ENCODE results near the gene PTPRM.

Gene PTPRM

GRCh38 chr18:8176554-8176953 lies 609.4 kb downstream of the PTPRM start:
- H3K9ac ChIP-seq (ENCODE audit: low read depth, low read length, poor library complexity, severe bottlenecking): no peak overlapping the region
- no peaks in the 10 kb centered on the region for H3K9me2 ChIP-seq (replicated peaks; ENCODE audit: low read depth, low read length)
- H4K20me1 ChIP-seq (ENCODE audit: insufficient read depth, low read length, poor library complexity, severe bottlenecking): no peaks in the 10 kb centered on the region
- no peaks in the 10 kb centered on the region for H3F3A ChIP-seq (ENCODE audit: low read depth)
- no peak for TF ChIP-seq EZH2phosphoT487 (IDR thresholded peaks at IDR 0.05; ENCODE audit: borderline replicate concordance)
- no peak for TF ChIP-seq CTCF (conservative IDR thresholded peaks at IDR 0.05; ENCODE audit: low read length)
- H3K36me3 ChIP-seq (ENCODE audit: insufficient read depth, low read length): no peaks in the 10 kb centered on the region
- no peak overlapping the region for H3K4me3 ChIP-seq (ENCODE audit: low read length, poor library complexity, severe bottlenecking)
- no peaks in the 10 kb centered on the region for H3K79me2 ChIP-seq (ENCODE audit: insufficient read depth, low read length)
- no peaks in the 10 kb centered on the region for H3K9me3 ChIP-seq (ENCODE audit: insufficient read depth, low read depth, low read length)
- no peaks in the 10 kb centered on the region for H3K27me3 ChIP-seq (ENCODE audit: insufficient read depth, low read length, poor library complexity, severe bottlenecking)
- H3K4me1 ChIP-seq (ENCODE audit: insufficient read depth, low read length, poor library complexity, severe bottlenecking): no peaks in the 10 kb centered on the region
- no peak overlapping the region for H3K4me2 ChIP-seq (ENCODE audit: low read depth, low read length, poor library complexity, severe bottlenecking)
- no peak overlapping the region for H2AFZ ChIP-seq (ENCODE audit: low read length)

GRCh38 chr18:8177330-8178016 lies 610.4 kb downstream of the PTPRM start:
- no peak overlapping the region for H2AFZ ChIP-seq (ENCODE audit: low read length)
- no peaks in the 10 kb centered on the region for H3F3A ChIP-seq (ENCODE audit: low read depth)
- H3K27me3 ChIP-seq (ENCODE audit: insufficient read depth, low read length, poor library complexity, severe bottlenecking): no peaks in the 10 kb centered on the region
- H3K4me1 ChIP-seq (ENCODE audit: insufficient read depth, low read length, poor library complexity, severe bottlenecking): no peaks in the 10 kb centered on the region
- no peaks in the 10 kb centered on the region for H3K79me2 ChIP-seq (ENCODE audit: insufficient read depth, low read length)
- H3K36me3 ChIP-seq (ENCODE audit: insufficient read depth, low read length): no peaks in the 10 kb centered on the region
- H3K9me2 ChIP-seq (replicated peaks; ENCODE audit: low read depth, low read length): no peaks in the 10 kb centered on the region
- no peak for TF ChIP-seq CTCF (conservative IDR thresholded peaks at IDR 0.05; ENCODE audit: low read length)
- TF ChIP-seq EZH2phosphoT487 (IDR thresholded peaks at IDR 0.05; ENCODE audit: borderline replicate concordance): no peak
- no peak overlapping the region for H3K4me3 ChIP-seq (ENCODE audit: low read length, poor library complexity, severe bottlenecking)
- H3K9me3 ChIP-seq (ENCODE audit: insufficient read depth, low read depth, low read length): no peaks in the 10 kb centered on the region
- no peak overlapping the region for H3K9ac ChIP-seq (ENCODE audit: low read depth, low read length, poor library complexity, severe bottlenecking)
- no peaks in the 10 kb centered on the region for H4K20me1 ChIP-seq (ENCODE audit: insufficient read depth, low read length, poor library complexity, severe bottlenecking)
- H3K4me2 ChIP-seq (ENCODE audit: low read depth, low read length, poor library complexity, severe bottlenecking): no peak overlapping the region

- TF ChIP-seq CTCF (conservative IDR thresholded peaks at IDR 0.05; ENCODE audit: low read length) (no peak), EZH2phosphoT487 (IDR thresholded peaks at IDR 0.05; ENCODE audit: borderline replicate concordance) (no peak)
- H3K79me2 ChIP-seq (ENCODE audit: insufficient read depth, low read length): no peaks in the 10 kb centered on the region
- no peak overlapping the region for H3K4me3 ChIP-seq (ENCODE audit: low read length, poor library complexity, severe bottlenecking)
- no peaks in the 10 kb centered on the region for H3F3A ChIP-seq (ENCODE audit: low read depth)
- no peaks in the 10 kb centered on the region for H3K27me3 ChIP-seq (ENCODE audit: insufficient read depth, low read length, poor library complexity, severe bottlenecking)
- H3K9me2 ChIP-seq (replicated peaks; ENCODE audit: low read depth, low read length): no peaks in the 10 kb centered on the region
- no peaks in the 10 kb centered on the region; the same call in 1 of the 2 replicates for H3K9me3 ChIP-seq (ENCODE audit: insufficient read depth, low read depth, low read length)
- H3K36me3 ChIP-seq (ENCODE audit: insufficient read depth, low read length): no peaks in the 10 kb centered on the region
- H3K4me1 ChIP-seq (ENCODE audit: insufficient read depth, low read length, poor library complexity, severe bottlenecking): no peaks in the 10 kb centered on the region
- H2AFZ ChIP-seq (ENCODE audit: low read length): no peak overlapping the region
- H3K4me2 ChIP-seq (ENCODE audit: low read depth, low read length, poor library complexity, severe bottlenecking): no peak overlapping the region
- H3K9ac ChIP-seq (ENCODE audit: low read depth, low read length, poor library complexity, severe bottlenecking): no peak overlapping the region
- no peaks in the 10 kb centered on the region for H4K20me1 ChIP-seq (ENCODE audit: insufficient read depth, low read length, poor library complexity, severe bottlenecking)
These were observed 619.3 kb downstream of the PTPRM start for GRCh38 chr18:8186413-8186812.

Measured in Loucy (cell line).